ENCODE data around the gene UTS2B.
"Not testable (repeated sequence)": the region's sequence is repeated elsewhere in the genome, so short reads cannot be mapped to it uniquely, and the experiment has no call there.

The UTS2B gene

GRCh38 chr3:191280882-191281281, 49.4 kb downstream of the UTS2B start:
- Mint-ChIP-seq H3K36me3 (ENCODE audit: low read depth) (no peaks in the 10 kb centered on the region), H3K27me3 (ENCODE audit: low read depth) (no peaks in the 10 kb centered on the region), H3K9me3 (no peaks in the 10 kb centered on the region)

GRCh38 chr3:191280111-191280510, 50.2 kb downstream of the UTS2B start:
- peaks cover 9% of the 10 kb centered on the region for H3K4me1 Mint-ChIP-seq
- H3K36me3 Mint-ChIP-seq (ENCODE audit: low read depth) = no peaks in the 10 kb centered on the region
- no peaks in the 10 kb centered on the region for H3K9me3 Mint-ChIP-seq
- no peaks in the 10 kb centered on the region for H3K27me3 Mint-ChIP-seq (ENCODE audit: low read depth)
- no peak overlapping the region for H3K4me3 Mint-ChIP-seq
- no peak for TF ChIP-seq CTCF (IDR thresholded peaks at IDR 0.05; ENCODE audit: unreplicated experiment in 3 of 3)
- H3K27ac Mint-ChIP-seq = no peak overlapping the region

More at GRCh38 chr3:191280882-191281281, 49.4 kb downstream of the UTS2B start:
- no peak overlapping the region for H3K4me3 Mint-ChIP-seq
- H3K4me1 Mint-ChIP-seq = peaks cover 9% of the 10 kb centered on the region
- TF ChIP-seq CTCF (IDR thresholded peaks at IDR 0.05; ENCODE audit: unreplicated experiment in 3 of 3) = no peak
- no peak overlapping the region for H3K27ac Mint-ChIP-seq

GRCh38 chr3:191275751-191276150, 54.6 kb downstream of the UTS2B start:
- Mint-ChIP-seq H3K9me3 (no peaks in the 10 kb centered on the region), H3K4me1 (no peaks in the 10 kb centered on the region), H3K36me3 (ENCODE audit: low read depth) (no peaks in the 10 kb centered on the region), H3K4me3 (no peak overlapping the region), H3K27ac (no peak overlapping the region), H3K27me3 (ENCODE audit: low read depth) (no peaks in the 10 kb centered on the region)
- no peak for TF ChIP-seq CTCF (IDR thresholded peaks at IDR 0.05; ENCODE audit: unreplicated experiment in 3 of 3)

GRCh38 chr3:191275244-191275643, 55.1 kb downstream of the UTS2B start:
- not testable (repeated sequence) for H3K9me3 Mint-ChIP-seq; H3K4me1 Mint-ChIP-seq; H3K4me3 Mint-ChIP-seq; H3K36me3 Mint-ChIP-seq (ENCODE audit: low read depth); H3K27ac Mint-ChIP-seq; H3K27me3 Mint-ChIP-seq (ENCODE audit: low read depth)

GRCh38 chr3:191269289-191270085, 60.8 kb downstream of the UTS2B start:
- no peak overlapping the region for H3K27ac Mint-ChIP-seq
- H3K9me3 Mint-ChIP-seq = no peaks in the 10 kb centered on the region
- no peaks in the 10 kb centered on the region for H3K36me3 Mint-ChIP-seq (ENCODE audit: low read depth)
- peaks cover 4% of the 10 kb centered on the region for H3K4me1 Mint-ChIP-seq
- no peak overlapping the region for H3K4me3 Mint-ChIP-seq
- TF ChIP-seq CTCF (IDR thresholded peaks at IDR 0.05; ENCODE audit: unreplicated experiment in 3 of 3) = no peak
- H3K27me3 Mint-ChIP-seq (ENCODE audit: low read depth) = no peaks in the 10 kb centered on the region

GRCh38 chr3:191268737-191269136, 61.6 kb downstream of the UTS2B start:
- H3K27me3 Mint-ChIP-seq (ENCODE audit: low read depth) = no peaks in the 10 kb centered on the region
- no peak overlapping the region for H3K4me3 Mint-ChIP-seq
- TF ChIP-seq CTCF (IDR thresholded peaks at IDR 0.05; ENCODE audit: unreplicated experiment in 3 of 3) = no peak
- H3K27ac Mint-ChIP-seq = no peak overlapping the region
- no peaks in the 10 kb centered on the region for H3K9me3 Mint-ChIP-seq
- no peaks in the 10 kb centered on the region for H3K36me3 Mint-ChIP-seq (ENCODE audit: low read depth)
- H3K4me1 Mint-ChIP-seq = peaks cover 8% of the 10 kb centered on the region

Data from nephron (organoid).